Psoas muscle (tissue), 8 donors: ENCODE results near the gene HTR3A. TPM values are rescaled to one million over a fixed set of nuclear protein-coding genes. Genes with fewer than 3 reads are reported as not detected.

ENCODE experiments used
- ATAC-seq, 4 donors: fragments of 200-7000 bp; cut with Tn5 transposase; one replicate each; pipeline ENCODE4 v1.9.1; 2020; ENCODE audit warnings: moderate library complexity in 3 of 4, mild to moderate bottlenecking in 2 of 4
- DNase-seq, 2 donors: peaks; one replicate each; pipeline ENCODE4 v3.0.0-alpha.2; 2020
- H3K27ac ChIP-seq: fragments of 200-600 bp; one replicate; pipeline ENCODE4 v1.8.0; 2022
- H3K27me3 ChIP-seq, 3 donors: fragments of 200-600 bp in 1 of 3; one replicate each; pipeline versions ENCODE4 v1.6.1 to v1.8.0; 2013 to 2022; ENCODE audit warnings: low read length in 2 of 3, mild to moderate bottlenecking in 2 of 3, moderate library complexity in 1 of 3; ENCODE audit not compliant: insufficient read depth in 3 of 3
- H3K36me3 ChIP-seq, 2 donors: fragments of 200-600 bp in 1 of 2; one replicate each; pipeline versions ENCODE4 v1.6.1 to v1.8.0; 2013 to 2022; ENCODE audit warnings: low read depth in 1 of 2, mild to moderate bottlenecking in 1 of 2, moderate library complexity in 1 of 2; ENCODE audit not compliant: insufficient read depth in 1 of 2
- H3K4me1 ChIP-seq: fragments of 200-600 bp; one replicate; pipeline ENCODE4 v1.8.0; 2022
- H3K4me3 ChIP-seq: fragments of 200-600 bp; one replicate; pipeline ENCODE4 v1.8.0; 2022; ENCODE audit warnings: mild to moderate bottlenecking
- H3K9me3 ChIP-seq: fragments of 200-600 bp; one replicate; pipeline ENCODE4 v1.8.0; 2022
- WGBS, 3 donors: extraction: QIAGEN DNeasy Blood & Tissue Kit; methylation state at CpG; one replicate each; pipeline versions ENCODE4 v1.1.6 to v1.1.7; 2013; 5-methylcytosine and 5-hydroxymethylcytosine counted together
- intact Hi-C, 2 donors: fragments of 100-400 bp; cut with DNase I; formaldehyde crosslinking; loops; one replicate each; pipeline versions ENCODE4 v1.11.0 to v1.14.2; 2022
- polyA plus RNA-seq, 3 donors: library from polyadenylated mRNA; stranded (reverse); fragments of 200-250 nt; gene quantifications; one replicate each; pipeline ENCODE4 v1.2.3, GENCODE V29; 2013
- total RNA-seq, 4 donors: library from RNA; stranded (reverse); fragmentation: NEBNext Ultra II Directional in 2 of 4; extraction: Animal tissue kit (Norgen Biotek cat#: 25700) in 2 of 4; gene quantifications; one replicate each; pipeline versions ENCODE4 v1.2.1 to v1.2.4, GENCODE V29; 2021 to 2023
- TF ChIP-seq, protein P1 (sequence below): fragments of 200-600 bp; IDR thresholded peaks from one replicate; pipeline ENCODE4 v1.8.0; 2022; ENCODE audit warnings: antibody characterized with exemption
- donor health status: healthy with polysubstance abuse.
- donor health status: DM: no; HTN: no; CAD: no; lungs with moderate emphysema.
- donor health status: Bipolar disorder and iron deficiency.
- donor health status: healthy.
- donor health status: DM: yes; HTN: yes; CAD: no.
- donor health status: DM: no; HTN: no; CAD: no.
- donor health status: DM: no; HTN: no; CAD: no.
- donor health status: DM: yes; HTN: yes; CAD: no.

HTR3A gene
- total and polyA plus RNA-seq, 7 donors, result 0.03 to 1.4 TPM; not detected in 5

DNA sequence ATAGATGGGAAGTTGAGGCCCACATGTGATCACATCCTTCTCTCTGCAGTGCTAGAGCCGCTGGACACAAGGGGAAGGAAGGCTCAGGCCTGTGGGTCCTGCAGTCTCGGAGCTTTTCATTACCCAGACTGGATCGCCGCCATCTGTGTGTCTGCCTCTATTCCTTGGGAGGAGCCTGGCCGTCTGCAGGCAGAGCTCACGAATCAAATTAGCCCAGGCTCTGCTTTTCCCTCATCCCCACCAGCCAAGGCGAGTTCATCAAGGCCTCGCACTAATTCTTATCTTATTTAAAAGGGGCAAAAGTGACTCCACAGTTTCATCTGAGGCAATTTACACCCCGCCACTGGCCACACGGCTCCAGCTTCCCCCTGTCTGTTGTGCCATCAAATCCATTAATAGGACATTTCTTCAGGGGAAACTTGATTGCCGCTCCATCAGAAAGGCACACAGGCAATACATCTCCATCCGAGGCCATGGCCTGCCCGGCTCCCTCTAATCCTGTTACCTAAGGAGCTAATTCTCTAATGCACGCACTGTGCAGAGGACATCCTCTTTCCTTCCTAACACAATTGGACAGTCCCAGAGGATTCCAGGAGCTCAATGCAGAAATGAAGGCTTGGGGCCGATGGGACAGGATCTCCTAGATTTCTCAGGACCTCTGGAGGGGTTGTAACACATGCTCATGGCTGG lies 3.3 kb upstream of the HTR3A start:
- H3K9me3 ChIP-seq, result no peaks in the 10 kb centered on the region
- no peaks in the 10 kb centered on the region for H3K27me3 ChIP-seq
- ATAC-seq (no peak), DNase-seq (no peak)
- no peaks in the 10 kb centered on the region for H3K36me3 ChIP-seq
- H3K4me1 ChIP-seq, result peaks cover 8% of the 10 kb centered on the region
- no peak overlapping the region for H3K4me3 ChIP-seq
- intact Hi-C loops, result no loop called here
- TF ChIP-seq, protein P1, sequence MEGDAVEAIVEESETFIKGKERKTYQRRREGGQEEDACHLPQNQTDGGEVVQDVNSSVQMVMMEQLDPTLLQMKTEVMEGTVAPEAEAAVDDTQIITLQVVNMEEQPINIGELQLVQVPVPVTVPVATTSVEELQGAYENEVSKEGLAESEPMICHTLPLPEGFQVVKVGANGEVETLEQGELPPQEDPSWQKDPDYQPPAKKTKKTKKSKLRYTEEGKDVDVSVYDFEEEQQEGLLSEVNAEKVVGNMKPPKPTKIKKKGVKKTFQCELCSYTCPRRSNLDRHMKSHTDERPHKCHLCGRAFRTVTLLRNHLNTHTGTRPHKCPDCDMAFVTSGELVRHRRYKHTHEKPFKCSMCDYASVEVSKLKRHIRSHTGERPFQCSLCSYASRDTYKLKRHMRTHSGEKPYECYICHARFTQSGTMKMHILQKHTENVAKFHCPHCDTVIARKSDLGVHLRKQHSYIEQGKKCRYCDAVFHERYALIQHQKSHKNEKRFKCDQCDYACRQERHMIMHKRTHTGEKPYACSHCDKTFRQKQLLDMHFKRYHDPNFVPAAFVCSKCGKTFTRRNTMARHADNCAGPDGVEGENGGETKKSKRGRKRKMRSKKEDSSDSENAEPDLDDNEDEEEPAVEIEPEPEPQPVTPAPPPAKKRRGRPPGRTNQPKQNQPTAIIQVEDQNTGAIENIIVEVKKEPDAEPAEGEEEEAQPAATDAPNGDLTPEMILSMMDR, result no peak
- WGBS, 3 donors, result 76 to 78% (median 77%) methylated on average over 15 of the region's 15 CpGs
- H3K27ac ChIP-seq, result no peak overlapping the region

DNA sequence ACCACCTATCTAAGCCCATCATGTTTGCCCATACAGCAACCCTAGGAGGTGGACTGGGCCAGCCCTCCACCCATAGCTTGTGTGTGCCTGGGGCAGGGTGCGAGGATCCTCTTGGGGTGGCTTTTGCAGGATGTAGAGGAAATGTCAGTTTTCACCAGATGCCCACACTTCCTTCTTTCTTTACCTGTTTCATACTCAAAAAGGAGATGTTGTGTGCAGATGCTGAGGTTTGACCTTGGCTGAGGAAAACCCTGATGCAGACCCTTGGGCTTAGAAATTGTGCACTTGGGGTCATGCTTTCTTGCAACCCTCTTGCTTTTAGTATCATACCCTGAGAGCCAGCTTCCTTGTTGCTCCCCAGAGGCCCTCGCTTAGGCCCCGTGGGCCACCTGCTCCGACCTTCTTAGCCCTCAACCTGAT lies 2.2 kb downstream of the HTR3A start:
- H3K27ac ChIP-seq, result no peak overlapping the region
- H3K9me3 ChIP-seq, result no peaks in the 10 kb centered on the region
- TF ChIP-seq, protein P1, result no peak
- DNase-seq, result no peak
- peaks cover 0 to 7% (median 6%) of the 10 kb centered on the region in 3 donors for H3K27me3 ChIP-seq
- H3K36me3 ChIP-seq, result no peaks in the 10 kb centered on the region
- WGBS, 3 donors, result 66 to 77% (median 77%) methylated on average over 4 of the region's 4 CpGs
- intact Hi-C loops, result loop anchor here in 1 of 2 donors (5.0 kb wide), 1 partner anchor 80 kb away; no protein-coding TSS in a partner anchor
- peaks cover 8% of the 10 kb centered on the region for H3K4me1 ChIP-seq
- H3K4me3 ChIP-seq, result no peak overlapping the region
- ATAC-seq, result no peak

DNA sequence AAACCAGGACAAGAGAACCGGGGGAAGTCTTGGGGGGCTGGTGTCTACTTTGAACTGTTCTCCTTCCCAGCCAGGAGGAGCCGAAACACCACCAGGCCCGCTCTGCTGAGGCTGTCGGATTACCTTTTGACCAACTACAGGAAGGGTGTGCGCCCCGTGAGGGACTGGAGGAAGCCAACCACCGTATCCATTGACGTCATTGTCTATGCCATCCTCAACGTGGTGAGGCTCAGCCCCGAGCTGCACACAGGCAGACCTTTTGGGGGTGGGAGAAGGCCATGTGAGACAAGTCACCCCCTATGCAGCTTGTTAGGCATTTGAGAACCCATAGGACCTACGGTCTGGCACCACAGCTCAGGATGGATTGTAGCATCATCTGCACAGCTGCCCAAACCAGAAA lies 2.8 kb downstream of the HTR3A start:
- no peaks in the 10 kb centered on the region for H3K9me3 ChIP-seq
- H3K4me3 ChIP-seq, result no peak overlapping the region
- WGBS, 3 donors, result 83 to 87% (median 86%) methylated on average over 11 of the region's 11 CpGs
- ATAC-seq (no peak), DNase-seq (no peak)
- H3K27me3 ChIP-seq, result peaks cover 0 to 11% (median 6%) of the 10 kb centered on the region in 3 donors
- intact Hi-C loops, result loop anchor here in 1 of 2 donors (5.0 kb wide), 1 partner anchor 80 kb away; no protein-coding TSS in a partner anchor
- TF ChIP-seq, protein P1, result no peak
- H3K36me3 ChIP-seq, result no peaks in the 10 kb centered on the region
- H3K27ac ChIP-seq, result no peak overlapping the region
- H3K4me1 ChIP-seq, result peaks cover 8% of the 10 kb centered on the region

DNA sequence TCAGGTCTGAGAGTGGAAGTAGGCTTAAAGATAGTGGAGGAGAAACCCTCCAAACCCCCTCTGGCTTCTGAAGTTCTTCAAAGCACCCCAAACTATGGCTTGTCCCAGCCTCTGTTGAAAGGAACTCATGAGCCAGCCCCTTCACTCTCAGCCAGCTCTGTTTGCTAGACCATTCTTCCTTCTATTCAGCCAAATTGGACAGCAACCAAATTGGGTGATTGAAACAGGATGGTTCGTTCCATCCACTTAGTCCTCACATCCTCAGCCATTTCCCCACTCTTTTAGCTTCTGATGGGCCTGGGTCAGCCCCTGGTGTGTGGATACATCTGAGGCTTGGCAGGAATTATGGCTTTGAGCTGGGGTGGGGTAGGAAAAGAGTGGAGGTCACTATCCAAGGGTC lies 4.5 kb downstream of the HTR3A start:
- peaks cover 0 to 13% (median 6%) of the 10 kb centered on the region in 3 donors for H3K27me3 ChIP-seq
- WGBS, 3 donors, result 14 to 16% (median 15%) methylated on average over 1 of the region's 1 CpG
- H3K27ac ChIP-seq, result no peak overlapping the region
- no peak overlapping the region for H3K4me3 ChIP-seq
- DNase-seq (no peak), ATAC-seq (no peak)
- no peaks in the 10 kb centered on the region for H3K9me3 ChIP-seq
- peaks cover 8% of the 10 kb centered on the region for H3K4me1 ChIP-seq
- TF ChIP-seq, protein P1, result no peak
- no peaks in the 10 kb centered on the region for H3K36me3 ChIP-seq
- intact Hi-C loops, result loop anchor here in 1 of 2 donors (5.0 kb wide), 1 partner anchor 82 kb away; no protein-coding TSS in a partner anchor
